H9 (cell line): ENCODE data around the gene IL36B. TPM values are rescaled to one million over a fixed set of nuclear protein-coding genes. Genes with fewer than 3 reads are reported as not detected.

Source experiments
- DNase-seq: peaks from one replicate; pipeline ENCODE4 v3.0.0-alpha.2; 2017
- H2AFZ ChIP-seq: one replicate; pipeline ENCODE4 v1.6.1; 2013; ENCODE audit warnings: mild to moderate bottlenecking, low read length, control low read depth, moderate library complexity
- H2AK5ac ChIP-seq: 2 replicates; pipeline ENCODE4 v1.6.1; 2013; ENCODE audit warnings: low read length, control low read depth, mixed read lengths; ENCODE audit not compliant: insufficient read length
- H2BK120ac ChIP-seq: one replicate; pipeline ENCODE4 v1.6.1; 2013; ENCODE audit warnings: low read depth, mild to moderate bottlenecking, low read length, control low read depth, inconsistent platforms; ENCODE audit not compliant: poor library complexity, severe bottlenecking
- H2BK12ac ChIP-seq: 2 replicates; pipeline ENCODE4 v1.6.1; 2013; ENCODE audit warnings: low read length, control low read depth, mixed read lengths, low read depth; ENCODE audit not compliant: insufficient read length
- H2BK15ac ChIP-seq: 2 replicates; pipeline ENCODE4 v1.6.1; 2013; ENCODE audit warnings: low read depth, low read length, control low read depth
- H2BK20ac ChIP-seq: one replicate; pipeline ENCODE4 v1.6.1; 2013; ENCODE audit warnings: low read depth, mild to moderate bottlenecking, low read length, control low read depth, inconsistent platforms; ENCODE audit not compliant: poor library complexity, severe bottlenecking
- H2BK5ac ChIP-seq: 2 replicates; pipeline ENCODE4 v1.6.1; 2013; ENCODE audit warnings: low read length, control low read depth, mixed read lengths; ENCODE audit not compliant: insufficient read length
- H3K14ac ChIP-seq: 2 replicates; pipeline ENCODE4 v1.6.1; 2013; ENCODE audit warnings: low read length, control low read depth; ENCODE audit not compliant: insufficient read depth
- H3K18ac ChIP-seq: 2 replicates; pipeline ENCODE4 v1.6.1; 2013; ENCODE audit warnings: low read depth, mild to moderate bottlenecking, mixed read lengths, low read length, control low read depth; ENCODE audit not compliant: insufficient read length
- H3K23ac ChIP-seq: 2 replicates; pipeline ENCODE4 v1.6.1; 2013; ENCODE audit warnings: low read length, control low read depth, mixed read lengths, low read depth; ENCODE audit not compliant: insufficient read length
- H3K23me2 ChIP-seq: 2 replicates; pipeline ENCODE4 v1.6.1; 2013; ENCODE audit warnings: low read depth, mild to moderate bottlenecking, mixed read lengths, low read length, control low read depth; ENCODE audit not compliant: insufficient read length, poor library complexity, severe bottlenecking
- H3K27ac ChIP-seq: 2 replicates; pipeline ENCODE4 v1.5.1; 2013; ENCODE audit warnings: low read length, control low read depth, mixed read lengths, low read depth; ENCODE audit not compliant: insufficient read length
- H3K27me3 ChIP-seq: 2 replicates; pipeline ENCODE4 v1.6.1; 2013; ENCODE audit warnings: low read length, control low read depth, inconsistent platforms; ENCODE audit not compliant: insufficient read depth
- H3K4ac ChIP-seq: 2 replicates; pipeline ENCODE4 v1.6.1; 2013; ENCODE audit warnings: low read depth, mild to moderate bottlenecking, control low read depth, inconsistent platforms, low read length, moderate library complexity
- H3K4me1 ChIP-seq: 2 replicates; pipeline ENCODE4 v1.6.1; 2013; ENCODE audit warnings: low read length, control low read depth, inconsistent platforms; ENCODE audit not compliant: insufficient read depth
- H3K4me2 ChIP-seq: 2 replicates; pipeline ENCODE4 v1.6.1; 2013; ENCODE audit warnings: low read length, control low read depth, mixed read lengths; ENCODE audit not compliant: insufficient read length, insufficient read depth
- H3K56ac ChIP-seq: 2 replicates; pipeline ENCODE4 v1.6.1; 2013; ENCODE audit warnings: low read depth, mild to moderate bottlenecking, mixed read lengths, low read length, control low read depth; ENCODE audit not compliant: insufficient read length
- H3K79me1 ChIP-seq: 2 replicates; pipeline ENCODE4 v1.6.1; 2013; ENCODE audit warnings: low read depth, mild to moderate bottlenecking, moderate library complexity, low read length, control low read depth, inconsistent platforms; ENCODE audit not compliant: insufficient read depth, poor library complexity, severe bottlenecking
- H3K79me2 ChIP-seq: 2 replicates; pipeline ENCODE4 v1.6.1; 2013; ENCODE audit warnings: low read length, control low read depth, inconsistent platforms; ENCODE audit not compliant: insufficient read depth
- H3K9ac ChIP-seq: 2 replicates; pipeline ENCODE4 v1.6.1; 2013; ENCODE audit warnings: low read length, control low read depth, mixed read lengths; ENCODE audit not compliant: insufficient read length; ENCODE audit errors: extremely low read depth
- H3K9me3 ChIP-seq: one replicate; pipeline ENCODE4 v1.6.1; 2013; ENCODE audit warnings: low read depth, low read length, inconsistent platforms; ENCODE audit not compliant: control insufficient read depth
- H3T11ph ChIP-seq: one replicate; pipeline ENCODE4 v1.6.1; 2013; ENCODE audit warnings: mild to moderate bottlenecking, low read length, control low read depth, inconsistent platforms
- H4K20me1 ChIP-seq: one replicate; pipeline ENCODE4 v1.6.1; 2013; ENCODE audit not compliant: control insufficient read depth, insufficient read length, insufficient read depth
- H4K5ac ChIP-seq: 2 replicates; pipeline ENCODE4 v1.6.1; 2013; ENCODE audit warnings: low read depth, mild to moderate bottlenecking, mixed read lengths, low read length, control low read depth; ENCODE audit not compliant: insufficient read length
- H4K8ac ChIP-seq: replicated peaks from 2 replicates; pipeline ENCODE4 v1.6.1; 2013; ENCODE audit warnings: low read length, control low read depth, mixed read lengths, low read depth; ENCODE audit not compliant: insufficient read length
- H4K91ac ChIP-seq: 2 replicates; pipeline ENCODE4 v1.6.1; 2013; ENCODE audit warnings: low read depth, mild to moderate bottlenecking, moderate library complexity, mixed read lengths, low read length, control low read depth; ENCODE audit not compliant: insufficient read length
- H3K27ac Mint-ChIP-seq, 3 experiments: 2 replicates in 2 of 3; 3 replicates in 1 of 3; pipeline ENCODE4 v1.8.0; 2020 to 2021; ENCODE audit warnings: mixed read lengths in 3 of 3, mild to moderate bottlenecking in 1 of 3, moderate library complexity in 1 of 3
- H3K27me3 Mint-ChIP-seq: 2 replicates; pipeline ENCODE4 v1.8.0; 2021; ENCODE audit warnings: low read depth, mild to moderate bottlenecking, moderate library complexity, mixed read lengths
- H3K36me3 Mint-ChIP-seq, 3 experiments: 2 replicates in 2 of 3; 3 replicates in 1 of 3; pipeline ENCODE4 v1.8.0; 2020 to 2021; ENCODE audit warnings: low read depth in 3 of 3, mixed read lengths in 3 of 3; ENCODE audit not compliant: insufficient read depth in 1 of 3
- H3K4me1 Mint-ChIP-seq, 2 experiments: 2 replicates each; pipeline ENCODE4 v1.8.0; 2020; ENCODE audit warnings: mixed read lengths in 2 of 2
- H3K4me3 Mint-ChIP-seq, 2 experiments: 2 replicates in 1 of 2; 3 replicates in 1 of 2; pipeline ENCODE4 v1.8.0; 2020 to 2021; ENCODE audit warnings: mild to moderate bottlenecking in 2 of 2, mixed read lengths in 2 of 2, moderate library complexity in 1 of 2
- H3K9me3 Mint-ChIP-seq, 2 experiments: 2 replicates in 1 of 2; 3 replicates in 1 of 2; pipeline ENCODE4 v1.8.0; 2020; ENCODE audit warnings: mild to moderate bottlenecking in 2 of 2, mixed read lengths in 2 of 2, moderate library complexity in 1 of 2
- WGBS: extraction: QIAGEN DNeasy Blood & Tissue Kit; methylation state at CpG from one replicate; pipeline ENCODE4 v1.1.7; 2013; ENCODE audit warnings: missing lambda C conversion rate, low lambda C conversion rate, mixed read lengths; ENCODE audit not compliant: insufficient read length; ENCODE audit errors: extremely low coverage; 5-methylcytosine and 5-hydroxymethylcytosine counted together
- total RNA-seq: library from RNA; stranded (reverse); gene quantifications from 2 replicates; pipeline ENCODE4 v1.2.1, GENCODE V29; 2021
- TF ChIP-seq, protein P1 (sequence below): fragments of 200-600 bp; sonication (generic); conservative IDR thresholded peaks from 3 replicates; pipeline ENCODE4 v1.8.0; 2021; ENCODE audit warnings: antibody characterized with exemption, mild to moderate bottlenecking

The IL36B gene
- total RNA-seq, 1 experiment from 2014 or later: not detected

DNA sequence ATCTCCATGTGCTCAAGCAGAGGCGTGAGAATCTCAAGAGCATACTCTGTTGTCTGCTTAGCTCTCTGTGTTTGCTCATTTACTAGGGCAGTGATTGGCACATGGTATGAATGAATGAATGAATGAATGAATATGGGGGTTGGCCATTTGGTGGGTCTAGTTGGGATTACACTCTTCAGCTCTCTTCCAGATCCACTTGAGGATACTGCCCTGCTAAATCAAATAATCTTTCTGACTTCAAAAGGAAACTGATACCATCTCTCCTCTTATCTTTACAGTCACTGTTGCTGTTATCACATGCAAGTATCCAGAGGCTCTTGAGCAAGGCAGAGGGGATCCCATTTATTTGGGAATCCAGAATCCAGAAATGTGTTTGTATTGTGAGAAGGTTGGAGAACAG, 72.9 kb downstream of the IL36B start:
- Histone ChIP-seq H2BK12ac (no peak overlapping the region), H2BK120ac (no peak overlapping the region), H4K91ac (no peak overlapping the region), H3K4ac (no peak overlapping the region), H3K27ac (no peak overlapping the region), H3K9ac (no peak overlapping the region), H2AFZ (no peak overlapping the region), H2BK20ac (no peak overlapping the region), H4K20me1 (no peaks in the 10 kb centered on the region), H3T11ph (no peak overlapping the region), H3K27me3 (no peaks in the 10 kb centered on the region), H2BK15ac (no peak overlapping the region), H4K5ac (no peak overlapping the region), H3K23me2 (no peaks in the 10 kb centered on the region), H4K8ac (no peak overlapping the region), H3K56ac (no peak overlapping the region), H3K4me2 (no peak overlapping the region), H3K4me1 (no peaks in the 10 kb centered on the region), H2BK5ac (no peak overlapping the region), H3K14ac (no peak overlapping the region), H2AK5ac (no peak overlapping the region), H3K23ac (no peak overlapping the region), H3K79me2 (no peaks in the 10 kb centered on the region), H3K18ac (no peak overlapping the region), H3K79me1 (no peaks in the 10 kb centered on the region), H3K9me3 (no peaks in the 10 kb centered on the region)
- no peak overlapping the region for H3K4me3 Mint-ChIP-seq
- no peak overlapping the region for H3K27ac Mint-ChIP-seq
- H3K9me3 Mint-ChIP-seq: peaks cover 2 to 25% of the 10 kb centered on the region in 2 experiments; a peak in 4 of 5 replicates
- no peaks in the 10 kb centered on the region for H3K4me1 Mint-ChIP-seq
- H3K36me3 Mint-ChIP-seq: no peaks in the 10 kb centered on the region
- DNase-seq: no peak
- WGBS: no CpG with 5 or more reads among the region's 1 CpG
- TF ChIP-seq, protein P1, sequence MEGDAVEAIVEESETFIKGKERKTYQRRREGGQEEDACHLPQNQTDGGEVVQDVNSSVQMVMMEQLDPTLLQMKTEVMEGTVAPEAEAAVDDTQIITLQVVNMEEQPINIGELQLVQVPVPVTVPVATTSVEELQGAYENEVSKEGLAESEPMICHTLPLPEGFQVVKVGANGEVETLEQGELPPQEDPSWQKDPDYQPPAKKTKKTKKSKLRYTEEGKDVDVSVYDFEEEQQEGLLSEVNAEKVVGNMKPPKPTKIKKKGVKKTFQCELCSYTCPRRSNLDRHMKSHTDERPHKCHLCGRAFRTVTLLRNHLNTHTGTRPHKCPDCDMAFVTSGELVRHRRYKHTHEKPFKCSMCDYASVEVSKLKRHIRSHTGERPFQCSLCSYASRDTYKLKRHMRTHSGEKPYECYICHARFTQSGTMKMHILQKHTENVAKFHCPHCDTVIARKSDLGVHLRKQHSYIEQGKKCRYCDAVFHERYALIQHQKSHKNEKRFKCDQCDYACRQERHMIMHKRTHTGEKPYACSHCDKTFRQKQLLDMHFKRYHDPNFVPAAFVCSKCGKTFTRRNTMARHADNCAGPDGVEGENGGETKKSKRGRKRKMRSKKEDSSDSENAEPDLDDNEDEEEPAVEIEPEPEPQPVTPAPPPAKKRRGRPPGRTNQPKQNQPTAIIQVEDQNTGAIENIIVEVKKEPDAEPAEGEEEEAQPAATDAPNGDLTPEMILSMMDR: no peak
- H3K27me3 Mint-ChIP-seq: peaks cover 27% of the 10 kb centered on the region
